GM21825 (cell line): Measurements from ENCODE around the gene MYOZ3.

Experiments
- ATAC-seq: cut with Tn5 transposase; IDR thresholded peaks from one replicate; pipeline ENCODE4 v1.9.1; 2021; ENCODE audit warnings: mild to moderate bottlenecking, moderate library complexity; ENCODE audit not compliant: unreplicated experiment

The MYOZ3 gene

GRCh38 chr5:150690760-150691159, 29.7 kb downstream of the MYOZ3 start:
- ATAC-seq, result no peak

GRCh38 chr5:150692276-150692675, 31.2 kb downstream of the MYOZ3 start:
- no peak for ATAC-seq

DNA sequence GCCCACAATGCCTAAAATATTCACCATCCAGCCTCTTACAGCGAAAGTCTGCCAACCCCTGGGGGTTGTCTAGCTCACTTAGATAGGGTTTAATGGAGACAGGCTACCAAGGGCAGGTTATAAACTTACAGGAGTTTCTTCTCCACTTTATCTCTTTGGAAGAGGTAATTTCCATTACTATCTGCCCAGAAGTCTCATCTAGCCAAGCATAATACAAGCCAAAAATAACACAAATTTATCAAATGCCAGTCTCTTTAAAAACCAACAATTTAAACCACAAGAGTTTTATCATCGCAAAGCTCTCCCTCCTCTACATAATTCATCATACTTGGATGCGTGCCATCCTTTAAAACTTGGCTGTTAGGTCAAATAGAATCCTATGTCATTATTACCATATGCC, 33.6 kb downstream of the MYOZ3 start:
- ATAC-seq, result no peak

- ATAC-seq, result no peak
Observed at GRCh38 chr5:150700246-150700593, 39.2 kb downstream of the MYOZ3 start.

GRCh38 chr5:150700594-150701377, 39.7 kb downstream of the MYOZ3 start, which contains the start of gene RBM22:
Gene RBM22, minus strand, starts transcription at chr5:150701062. Its CDS starts 77 bp downstream, at chr5:150700985.
- ATAC-seq, result peak; percentile 98

GRCh38 chr5:150703762-150704161, 42.7 kb downstream of the MYOZ3 start:
- ATAC-seq, result no peak

GRCh38 chr5:150706776-150707390, 45.8 kb downstream of the MYOZ3 start:
- ATAC-seq, result no peak

GRCh38 chr5:150710165-150710564, 49.1 kb downstream of the MYOZ3 start:
- no peak for ATAC-seq

GRCh38 chr5:150723845-150724244, 62.8 kb downstream of the MYOZ3 start:
- no peak for ATAC-seq
